H1 (cell line): ENCODE data around the gene SCGB1D4. TPM values are rescaled to one million over a fixed set of nuclear protein-coding genes. Genes with fewer than 3 reads are reported as not detected.

Experiments
- CTCF ChIA-PET: fragments of 300-600 bp; sonication (Branson Sonifier 250); formaldehyde crosslinking; loops from one replicate; lab custom pipeline; 2021; ENCODE audit not compliant: partially characterized antibody; lab: Charles Lee
- POLR2A ChIA-PET: fragments of 300-600 bp; sonication (Branson Sonifier 250); formaldehyde crosslinking; loops from one replicate; lab custom pipeline; 2021; ENCODE audit warnings: inconsistent platforms; ENCODE audit not compliant: partially characterized antibody; lab: Charles Lee
- DNase-seq, 2 experiments: peaks; one replicate each; pipeline versions ENCODE4 v3.0.0 to v3.0.0-alpha.2; 2010 to 2022; ENCODE audit warnings: low spot score in 2 of 2, low read depth in 1 of 2, mixed read lengths in 1 of 2
- FAIRE-seq: peaks from 2 replicates; lab custom pipeline; 2011; peaks lifted over from hg19 to GRCh38; lab: Jason Lieb, UNC
- H2AFZ ChIP-seq: 2 replicates; pipeline ENCODE4 v1.8.1; 2012; ENCODE audit warnings: low read length, inconsistent platforms
- H2AK5ac ChIP-seq: 2 replicates; pipeline ENCODE4 v1.6.1; 2013; ENCODE audit warnings: low read depth, low read length
- H2BK120ac ChIP-seq: replicated peaks from 2 replicates; pipeline ENCODE3; 2013; ENCODE audit warnings: low read depth, low read length, inconsistent platforms
- H2BK12ac ChIP-seq: 2 replicates; pipeline ENCODE4 v1.6.1; 2013; ENCODE audit warnings: low read depth, low read length
- H2BK15ac ChIP-seq: 2 replicates; pipeline ENCODE4 v1.6.1; 2013; ENCODE audit warnings: low read length
- H2BK20ac ChIP-seq: 2 replicates; pipeline ENCODE4 v1.6.1; 2013; ENCODE audit warnings: low read length
- H2BK5ac ChIP-seq: 2 replicates; pipeline ENCODE4 v1.6.1; 2013; ENCODE audit warnings: low read depth, low read length
- H3K14ac ChIP-seq: 2 replicates; pipeline ENCODE4 v1.6.1; 2013; ENCODE audit warnings: inconsistent platforms; ENCODE audit not compliant: insufficient read length
- H3K18ac ChIP-seq: 2 replicates; pipeline ENCODE4 v1.6.1; 2013; ENCODE audit warnings: low read length; ENCODE audit errors: extremely low read depth
- H3K23ac ChIP-seq: 2 replicates; pipeline ENCODE4 v1.6.1; 2013; ENCODE audit warnings: inconsistent platforms; ENCODE audit not compliant: insufficient read length
- H3K23me2 ChIP-seq: 2 replicates; pipeline ENCODE4 v1.6.1; 2013; ENCODE audit warnings: low read depth, low read length
- H3K27ac ChIP-seq: 2 replicates; pipeline ENCODE4 v1.6.1; 2011; ENCODE audit warnings: low read depth, low read length, inconsistent platforms
- H3K27me3 ChIP-seq, 4 experiments: replicated peaks in 1 of 4; 1 replicate in 1 of 4; 2 replicates in 3 of 4; pipeline versions ENCODE4 v1.6.1 to v1.8.1; 2011 to 2013; ENCODE audit warnings: low read length in 3 of 4, mild to moderate bottlenecking in 3 of 4, inconsistent platforms in 2 of 4, mixed read lengths in 2 of 4, moderate library complexity in 1 of 4; ENCODE audit not compliant: control insufficient read depth in 3 of 4, insufficient read depth in 3 of 4; ENCODE audit errors: extremely low read depth in 1 of 4
- H3K36me3 ChIP-seq, 4 experiments: 2 replicates each; pipeline versions ENCODE4 v1.6.1 to v1.8.1; 2011 to 2013; ENCODE audit warnings: mild to moderate bottlenecking in 4 of 4, low read length in 3 of 4, moderate library complexity in 2 of 4, control low read depth in 1 of 4, inconsistent platforms in 1 of 4; ENCODE audit not compliant: insufficient read depth in 4 of 4, control insufficient read depth in 2 of 4
- H3K4ac ChIP-seq: replicated peaks from 2 replicates; pipeline ENCODE3; 2013; ENCODE audit warnings: low read length, low read depth, mixed read lengths, inconsistent platforms; ENCODE audit not compliant: insufficient read length
- H3K4me1 ChIP-seq, 4 experiments: replicated peaks in 1 of 4; 1 replicate in 1 of 4; 2 replicates in 3 of 4; pipeline versions ENCODE4 v1.6.1 to v1.8.1; 2011 to 2013; ENCODE audit warnings: low read length in 3 of 4, inconsistent platforms in 2 of 4, mixed read lengths in 1 of 4; ENCODE audit not compliant: insufficient read depth in 4 of 4, control insufficient read depth in 3 of 4
- H3K4me2 ChIP-seq, 2 experiments: 2 replicates each; pipeline versions ENCODE4 v1.6.1 to v1.8.1; 2011 to 2013; ENCODE audit warnings: low read depth in 2 of 2, low read length in 2 of 2, control low read depth in 1 of 2, inconsistent platforms in 1 of 2, mild to moderate bottlenecking in 1 of 2; ENCODE audit not compliant: insufficient read depth in 1 of 2
- H3K4me3 ChIP-seq, 4 experiments: fragments of 200-600, 300-600 bp in 1 of 4; sonication (generic), shearing (Covaris generic), sonication (Bioruptor Twin) in 1 of 4; 2 replicates each; pipeline versions ENCODE4 v1.5.1 to v1.8.1; 2011 to 2016; ENCODE audit warnings: low read length in 4 of 4, low read depth in 3 of 4, control low read depth in 2 of 4, inconsistent platforms in 2 of 4, mild to moderate bottlenecking in 2 of 4, mixed read lengths in 1 of 4, moderate library complexity in 1 of 4; ENCODE audit not compliant: insufficient read depth in 2 of 4; ENCODE audit errors: extremely low read depth in 1 of 4
- H3K56ac ChIP-seq: replicated peaks from 2 replicates; pipeline ENCODE3; 2013; ENCODE audit warnings: low read depth, mild to moderate bottlenecking, mixed read lengths, low read length, inconsistent platforms; ENCODE audit not compliant: insufficient read length
- H3K79me1 ChIP-seq: 2 replicates; pipeline ENCODE4 v1.6.1; 2013; ENCODE audit warnings: low read depth, low read length, control low read depth
- H3K79me2 ChIP-seq, 2 experiments: 2 replicates each; pipeline versions ENCODE4 v1.6.1 to v1.8.1; 2012 to 2013; ENCODE audit warnings: low read length in 2 of 2, mild to moderate bottlenecking in 2 of 2, inconsistent platforms in 1 of 2; ENCODE audit not compliant: insufficient read depth in 2 of 2, control insufficient read depth in 1 of 2
- H3K9ac ChIP-seq, 4 experiments: replicated peaks in 1 of 4; 1 replicate in 1 of 4; 2 replicates in 3 of 4; pipeline versions ENCODE4 v1.6.1 to v1.8.1; 2011 to 2013; ENCODE audit warnings: low read depth in 3 of 4, low read length in 3 of 4, control low read depth in 2 of 4, mild to moderate bottlenecking in 2 of 4, moderate library complexity in 2 of 4, inconsistent platforms in 1 of 4; ENCODE audit errors: extremely low read depth in 1 of 4
- H3K9me3 ChIP-seq, 2 experiments: 2 replicates each; pipeline versions ENCODE4 v1.6.1 to v1.8.1; 2012 to 2013; ENCODE audit warnings: mild to moderate bottlenecking in 2 of 2, moderate library complexity in 2 of 2, control low read depth in 1 of 2, inconsistent platforms in 1 of 2, low read depth in 1 of 2, low read length in 1 of 2, mixed read lengths in 1 of 2; ENCODE audit not compliant: insufficient read depth in 2 of 2
- H4K20me1 ChIP-seq, 2 experiments: replicated peaks in 1 of 2; 2 replicates each; pipeline versions ENCODE3 to v1.8.1; 2011 to 2013; ENCODE audit warnings: inconsistent platforms in 2 of 2, low read length in 2 of 2, mild to moderate bottlenecking in 1 of 2; ENCODE audit not compliant: insufficient read depth in 2 of 2, control insufficient read depth in 1 of 2
- H4K5ac ChIP-seq: 2 replicates; pipeline ENCODE4 v1.6.1; 2013; ENCODE audit warnings: low read length, low read depth, mixed read lengths, inconsistent platforms; ENCODE audit not compliant: insufficient read length
- H4K8ac ChIP-seq: 2 replicates; pipeline ENCODE4 v1.8.0; 2013; ENCODE audit warnings: mild to moderate bottlenecking, moderate library complexity, low read length, inconsistent platforms; ENCODE audit not compliant: insufficient read depth; ENCODE audit errors: extremely low read depth
- H4K91ac ChIP-seq: replicated peaks from 2 replicates; pipeline ENCODE3; 2013; ENCODE audit warnings: low read length, mixed read lengths, inconsistent platforms; ENCODE audit not compliant: insufficient read length
- ATF2 ChIP-seq: IDR thresholded peaks from 2 replicates; pipeline ENCODE4 v1.6.1; 2012; ENCODE audit warnings: low read length, inconsistent platforms
- BRCA1 ChIP-seq: IDR thresholded peaks from 2 replicates; pipeline ENCODE4 v1.6.1; 2012; ENCODE audit warnings: low read depth, low read length, improper control_type of control experiment
- CHD2 ChIP-seq: IDR thresholded peaks from 2 replicates; pipeline ENCODE4 v1.6.1; 2012; ENCODE audit warnings: low read length, improper control_type of control experiment
- HDAC2 ChIP-seq, 2 experiments: fragments of 300-600 bp in 1 of 2; sonication (generic) in 1 of 2; IDR thresholded peaks; 2 replicates each; pipeline ENCODE4 v1.6.1; 2011 to 2012; ENCODE audit warnings: low read depth in 2 of 2, low read length in 2 of 2, mild to moderate bottlenecking in 2 of 2, moderate library complexity in 2 of 2, borderline replicate concordance in 1 of 2, inconsistent platforms in 1 of 2
- NRF1 ChIP-seq: IDR thresholded peaks from 2 replicates; pipeline ENCODE4 v1.6.1; 2011; ENCODE audit warnings: mild to moderate bottlenecking, low read depth, low read length, improper control_type of control experiment
- POLR2A ChIP-seq, 2 experiments: IDR thresholded peaks; 1 replicate in 1 of 2; 2 replicates in 1 of 2; pipeline ENCODE4 v1.6.1; 2011; ENCODE audit warnings: low read depth in 2 of 2, low read length in 2 of 2, mild to moderate bottlenecking in 2 of 2; ENCODE audit errors: control extremely low read depth in 1 of 2
- POU5F1 ChIP-seq: IDR thresholded peaks from 2 replicates; pipeline ENCODE4 v1.6.1; 2011; ENCODE audit warnings: low read depth, mild to moderate bottlenecking, low read length, moderate library complexity
- RBBP5 ChIP-seq: IDR thresholded peaks from 2 replicates; pipeline ENCODE4 v1.7.1; 2012; ENCODE audit warnings: low read depth, mild to moderate bottlenecking, inconsistent platforms, low read length, moderate library complexity, borderline replicate concordance
- SUZ12 ChIP-seq: fragments of 200-600 bp; sonication (generic); IDR thresholded peaks from 2 replicates; pipeline ENCODE4 v1.6.1; 2012; ENCODE audit warnings: mild to moderate bottlenecking, inconsistent platforms, low read length, moderate library complexity, mixed read lengths
- TAF7 ChIP-seq: optimal IDR thresholded peaks from 2 replicates; pipeline ENCODE3; 2011; ENCODE audit warnings: low read depth, mild to moderate bottlenecking, inconsistent platforms, low read length, moderate library complexity, borderline replicate concordance
- TEAD4 ChIP-seq: IDR thresholded peaks from 2 replicates; pipeline ENCODE4 v1.6.1; 2012; ENCODE audit warnings: low read depth, low read length, inconsistent platforms, mixed read lengths
- WGBS, 2 experiments: shearing (Covaris generic) in 1 of 2; methylation state at CpG; one replicate each; pipeline versions ENCODE4 v1.1.6 to v1.1.7; 2013 to 2015; ENCODE audit warnings: low lambda C conversion rate in 2 of 2, mixed read lengths in 2 of 2, inconsistent platforms in 1 of 2, low coverage in 1 of 2, missing lambda C conversion rate in 1 of 2; ENCODE audit not compliant: insufficient replicate concordance in 2 of 2, insufficient coverage in 1 of 2, insufficient read length in 1 of 2; ENCODE audit errors: extremely low coverage in 1 of 2, missing lambda C conversion rate in 1 of 2; 5-methylcytosine and 5-hydroxymethylcytosine counted together
- polyA plus RNA-seq, 7 experiments: library from polyadenylated mRNA; depleted of rRNA in 3 of 7; stranded (reverse) in 5 of 7; unstranded in 2 of 7; fragments of >200 nt in 5 of 7; fragments of 200-250 nt in 2 of 7; gene quantifications; 1 replicate in 5 of 7; 2 replicates in 1 of 7; 4 replicates in 1 of 7; pipeline versions ENCODE4 v1.2.1 to v1.2.3, GENCODE V29; 2011 to 2013; ENCODE audit warnings: missing spikeins in 2 of 7, mixed read lengths in 2 of 7
- total RNA-seq: library from RNA; stranded (reverse); fragmentation: NEBNext Ultra II Directional; extraction: Animal tissue kit (Norgen Biotek cat#: 25700); gene quantifications from 2 replicates; pipeline ENCODE4 v1.2.1, GENCODE V29; 2021
- TF ChIP-seq, protein P1 (sequence below): IDR thresholded peaks from 2 replicates; pipeline ENCODE4 v1.6.1; 2011; ENCODE audit warnings: low read depth, mild to moderate bottlenecking, low read length; ENCODE audit not compliant: insufficient read depth

Gene SCGB1D4
- total and polyA plus RNA-seq, 2 of the 8 experiments (the other 6 are each of a cell fraction or from before 2014, with no cell fraction given) = not detected

DNA sequence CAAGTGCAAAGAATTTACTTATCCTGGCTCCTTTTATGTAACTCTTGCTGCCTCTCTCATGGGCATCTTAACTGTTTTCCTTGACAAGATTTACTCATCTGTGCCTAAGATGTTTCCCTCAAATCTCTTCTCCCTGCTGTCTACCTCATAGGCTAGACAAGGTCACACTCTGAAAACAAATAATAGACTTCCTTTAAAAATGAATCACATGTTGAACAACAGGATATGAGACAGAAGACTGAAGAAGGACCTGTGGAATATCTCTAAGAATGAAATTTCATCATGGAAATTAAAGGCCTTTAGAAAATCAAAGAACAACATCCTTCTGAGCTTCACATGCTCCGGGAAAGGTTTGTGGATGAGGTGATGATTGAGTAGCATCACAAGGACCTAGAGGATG, 34.9 kb downstream of the SCGB1D4 start:
- Histone ChIP-seq H2BK12ac (no peak overlapping the region; the same call in 1 of the 2 replicates), H2AFZ (no peak overlapping the region), H3K4ac (no peak overlapping the region), H4K20me1 (no peaks in the 10 kb centered on the region), H3K27me3 (no peaks in the 10 kb centered on the region), H3K18ac (no peak overlapping the region), H3K4me3 (no peak overlapping the region), H3K9ac (no peak overlapping the region), H3K4me1 (no peaks in the 10 kb centered on the region), H3K14ac (no peak overlapping the region), H2BK15ac (no peak overlapping the region), H3K23ac (no peak overlapping the region), H3K79me1 (no peaks in the 10 kb centered on the region), H3K4me2 (no peak overlapping the region), H3K56ac (no peak overlapping the region), H3K9me3 (no peaks in the 10 kb centered on the region), H2AK5ac (no peak overlapping the region), H4K8ac (no peak overlapping the region), H2BK20ac (no peak overlapping the region), H2BK120ac (no peak overlapping the region), H4K5ac (no peak overlapping the region), H3K36me3 (no peaks in the 10 kb centered on the region), H3K79me2 (no peaks in the 10 kb centered on the region), H3K23me2 (no peaks in the 10 kb centered on the region), H4K91ac (no peak overlapping the region), H3K27ac (no peak overlapping the region), H2BK5ac (no peak overlapping the region)
- 80% methylated on average over 1 of the region's 1 CpG; no CpG with 5 or more reads in 1 of the 2 experiments for WGBS, 2 experiments
- ChIA-PET CTCF (interaction anchor here (1.4 to 1.7 kb wide), 3 partner anchors 9 to 22 kb away, joined by 3 to 5 read pairs (median 4); partner anchors contain the start of gene SCGB1D2), POLR2A (no interaction called here)
- DNase-seq (no peak), FAIRE-seq (no peak)
- TF ChIP-seq RBBP5 = no peak
- no peak for TF ChIP-seq TEAD4
- TF ChIP-seq TAF7 = no peak
- TF ChIP-seq, protein P1, sequence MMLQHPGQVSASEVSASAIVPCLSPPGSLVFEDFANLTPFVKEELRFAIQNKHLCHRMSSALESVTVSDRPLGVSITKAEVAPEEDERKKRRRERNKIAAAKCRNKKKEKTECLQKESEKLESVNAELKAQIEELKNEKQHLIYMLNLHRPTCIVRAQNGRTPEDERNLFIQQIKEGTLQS = no peak
- no peak for TF ChIP-seq BRCA1
- no peak for TF ChIP-seq CHD2
- no peak for TF ChIP-seq NRF1
- no peak for TF ChIP-seq SUZ12
- TF ChIP-seq POU5F1 = no peak
- TF ChIP-seq POLR2A (IDR thresholded peaks at IDR 0.05; ENCODE audit: control extremely low read depth in 1 of 2, low read depth in 2 of 2, low read length in 2 of 2) = no peak
- TF ChIP-seq ATF2 = no peak
- no peak for TF ChIP-seq HDAC2 (IDR thresholded peaks at IDR 0.05; ENCODE audit: borderline replicate concordance in 1 of 2, low read depth in 2 of 2, low read length in 2 of 2)
